Activated T-cell treated with anti-CD3 and anti-CD28 coated beads, Interleukin-2, amount 50 U/mL, for 4 hours (primary cell): ENCODE results near the gene RHOBTB3. TPM values are rescaled to one million over a fixed set of nuclear protein-coding genes. Genes with fewer than 3 reads are reported as not detected.
A peak's percentile ranks its signal among the peaks of the same experiment; 100 is the strongest.
"Not testable (repeated sequence)": the region's sequence is repeated elsewhere in the genome, so short reads cannot be mapped to it uniquely, and the experiment has no call there.

Experiments used
- ATAC-seq, 2 donors: fragments of 200-7000 bp; cut with Tn5 transposase; one replicate each; pipeline ENCODE4 v1.10.0; 2021
- DNase-seq: peaks from one replicate; pipeline ENCODE4 v3.0.0-alpha.2; 2020
- H3K27me3 Mint-ChIP-seq: one replicate; pipeline ENCODE4 v1.8.0; 2021; ENCODE audit warnings: low read depth, mixed read lengths
- H3K36me3 Mint-ChIP-seq: one replicate; pipeline ENCODE4 v1.8.0; 2022; ENCODE audit warnings: mixed read lengths; ENCODE audit not compliant: insufficient read depth
- H3K4me1 Mint-ChIP-seq: one replicate; pipeline ENCODE4 v1.8.0; 2021; ENCODE audit warnings: low read depth, mixed read lengths
- H3K4me3 Mint-ChIP-seq: one replicate; pipeline ENCODE4 v1.8.0; 2021; ENCODE audit warnings: mild to moderate bottlenecking, moderate library complexity, mixed read lengths
- H3K9me3 Mint-ChIP-seq: one replicate; pipeline ENCODE4 v1.8.0; 2021; ENCODE audit warnings: mixed read lengths
- total RNA-seq, 3 donors: library from RNA; stranded (reverse); gene quantifications; one replicate each; pipeline ENCODE4 v1.2.1, GENCODE V29; 2021

The RHOBTB3 gene
- total RNA-seq, 3 donors from 2014 or later, result 2.2 to 5.0 (median 3.9) TPM

- Mint-ChIP-seq H3K9me3 (no peaks in the 10 kb centered on the region), H3K27me3 (no peaks in the 10 kb centered on the region), H3K36me3 (no peaks in the 10 kb centered on the region), H3K4me1 (peaks cover 9% of the 10 kb centered on the region), H3K4me3 (no peak overlapping the region)
- no peak for ATAC-seq
- DNase-seq, result no peak
Measured at GRCh38 chr5:95803271-95804148, 72.4 kb downstream of the RHOBTB3 start.

- no peak for DNase-seq
- Mint-ChIP-seq H3K4me1 (peaks cover 23% of the 10 kb centered on the region), H3K36me3 (peaks cover 1% of the 10 kb centered on the region), H3K9me3 (no peaks in the 10 kb centered on the region), H3K4me3 (no peak overlapping the region), H3K27me3 (no peaks in the 10 kb centered on the region)
- ATAC-seq, result no peak
Measured at GRCh38 chr5:95804736-95805539, 73.8 kb downstream of the RHOBTB3 start.

- Mint-ChIP-seq H3K36me3 (peaks cover 2% of the 10 kb centered on the region), H3K4me3 (no peak overlapping the region), H3K9me3 (no peaks in the 10 kb centered on the region), H3K27me3 (no peaks in the 10 kb centered on the region), H3K4me1 (peaks cover 41% of the 10 kb centered on the region)
- DNase-seq (no peak), ATAC-seq (no peak)
Measured at GRCh38 chr5:95806687-95807086, 75.6 kb downstream of the RHOBTB3 start.

- H3K36me3 Mint-ChIP-seq, result peaks cover 12% of the 10 kb centered on the region
- ATAC-seq (no peak), DNase-seq (no peak)
- no peaks in the 10 kb centered on the region for H3K27me3 Mint-ChIP-seq
- peaks cover 54% of the 10 kb centered on the region for H3K4me1 Mint-ChIP-seq
- peak overlapping the region; percentile 30 for H3K4me3 Mint-ChIP-seq
- H3K9me3 Mint-ChIP-seq, result no peaks in the 10 kb centered on the region
Measured at GRCh38 chr5:95808013-95808685, 77.0 kb downstream of the RHOBTB3 start.

GRCh38 chr5:95808686-95809413 is 77.7 kb downstream of the RHOBTB3 start:
- Mint-ChIP-seq H3K9me3 (no peaks in the 10 kb centered on the region), H3K36me3 (peaks cover 15% of the 10 kb centered on the region), H3K4me3 (peak overlapping the region; percentile 30), H3K27me3 (no peaks in the 10 kb centered on the region), H3K4me1 (peaks cover 58% of the 10 kb centered on the region)
- DNase-seq (peak; percentile 69), ATAC-seq (peak; percentile 99)

- ATAC-seq (no peak), DNase-seq (no peak)
- no peak overlapping the region for H3K4me3 Mint-ChIP-seq
- H3K4me1 Mint-ChIP-seq, result peaks cover 63% of the 10 kb centered on the region
- no peaks in the 10 kb centered on the region for H3K27me3 Mint-ChIP-seq
- no peaks in the 10 kb centered on the region for H3K9me3 Mint-ChIP-seq
- H3K36me3 Mint-ChIP-seq, result peaks cover 20% of the 10 kb centered on the region
Measured at GRCh38 chr5:95809414-95809960, 78.4 kb downstream of the RHOBTB3 start.

- peak overlapping the region; percentile 51 for H3K4me3 Mint-ChIP-seq
- H3K4me1 Mint-ChIP-seq, result peaks cover 72% of the 10 kb centered on the region
- ATAC-seq (no peak), DNase-seq (no peak)
- H3K27me3 Mint-ChIP-seq, result no peaks in the 10 kb centered on the region
- no peaks in the 10 kb centered on the region for H3K9me3 Mint-ChIP-seq
- peaks cover 22% of the 10 kb centered on the region for H3K36me3 Mint-ChIP-seq
Measured at GRCh38 chr5:95810305-95811125, 79.4 kb downstream of the RHOBTB3 start.

- ATAC-seq, H3K4me3 Mint-ChIP-seq, H3K9me3 Mint-ChIP-seq, H3K27me3 Mint-ChIP-seq, DNase-seq: not testable (repeated sequence)
- peaks cover 78% of the 10 kb centered on the region for H3K4me1 Mint-ChIP-seq
- peaks cover 25% of the 10 kb centered on the region for H3K36me3 Mint-ChIP-seq
Measured at GRCh38 chr5:95811126-95811423, 79.9 kb downstream of the RHOBTB3 start.

- not testable (repeated sequence) for H3K4me3 Mint-ChIP-seq
Measured at GRCh38 chr5:95811461-95812073, 80.4 kb downstream of the RHOBTB3 start.

GRCh38 chr5:95812074-95812471 is 80.9 kb downstream of the RHOBTB3 start:
- ATAC-seq, result no peak

More at GRCh38 chr5:95811461-95812073, 80.4 kb downstream of the RHOBTB3 start:
- Mint-ChIP-seq H3K36me3 (peaks cover 30% of the 10 kb centered on the region), H3K4me1 (peaks cover 83% of the 10 kb centered on the region)
- H3K27me3 Mint-ChIP-seq, H3K9me3 Mint-ChIP-seq, ATAC-seq, DNase-seq: not testable (repeated sequence)

GRCh38 chr5:95813035-95813434 is 81.9 kb downstream of the RHOBTB3 start:
- DNase-seq, H3K9me3 Mint-ChIP-seq, ATAC-seq, H3K4me3 Mint-ChIP-seq, H3K27me3 Mint-ChIP-seq: not testable (repeated sequence)
- peaks cover 93% of the 10 kb centered on the region for H3K4me1 Mint-ChIP-seq
- peaks cover 32% of the 10 kb centered on the region for H3K36me3 Mint-ChIP-seq

More at GRCh38 chr5:95812074-95812471, 80.9 kb downstream of the RHOBTB3 start:
- H3K9me3 Mint-ChIP-seq, result no peaks in the 10 kb centered on the region
- H3K4me3 Mint-ChIP-seq, result no peak overlapping the region
- no peaks in the 10 kb centered on the region for H3K27me3 Mint-ChIP-seq
- peaks cover 32% of the 10 kb centered on the region for H3K36me3 Mint-ChIP-seq
- peaks cover 88% of the 10 kb centered on the region for H3K4me1 Mint-ChIP-seq
- no peak for DNase-seq

- ATAC-seq (no peak), DNase-seq (no peak)
- H3K4me3 Mint-ChIP-seq, result no peak overlapping the region
- peaks cover 91% of the 10 kb centered on the region for H3K4me1 Mint-ChIP-seq
- H3K36me3 Mint-ChIP-seq, result peaks cover 31% of the 10 kb centered on the region
- H3K9me3 Mint-ChIP-seq, result no peaks in the 10 kb centered on the region
- no peaks in the 10 kb centered on the region for H3K27me3 Mint-ChIP-seq
Measured at GRCh38 chr5:95815155-95815729, 84.1 kb downstream of the RHOBTB3 start.
